Right lobe of liver (tissue), 4 donors: ENCODE results near the gene NRCAM.

Source experiments
- CTCF ChIP-seq, 4 donors: fragments of 200-600 bp in 3 of 4; fragments of 450-650 bp in 1 of 4; IDR thresholded peaks; one replicate each; pipeline versions ENCODE4 v1.5.1 to v1.8.0; 2016 to 2022; ENCODE audit warnings: antibody characterized with exemption in 4 of 4, mild to moderate bottlenecking in 2 of 4
- POLR2A ChIP-seq: fragments of 450-650 bp; IDR thresholded peaks from one replicate; pipeline ENCODE4 v1.6.1; 2017; ENCODE audit warnings: antibody characterized with exemption, mild to moderate bottlenecking
- donor health status: DM: no; HTN: no; CAD: no.
- donor health status: DM: no; HTN: no; CAD: no.
- donor health status: DM: no; HTN: yes; CAD: no.

DNA sequence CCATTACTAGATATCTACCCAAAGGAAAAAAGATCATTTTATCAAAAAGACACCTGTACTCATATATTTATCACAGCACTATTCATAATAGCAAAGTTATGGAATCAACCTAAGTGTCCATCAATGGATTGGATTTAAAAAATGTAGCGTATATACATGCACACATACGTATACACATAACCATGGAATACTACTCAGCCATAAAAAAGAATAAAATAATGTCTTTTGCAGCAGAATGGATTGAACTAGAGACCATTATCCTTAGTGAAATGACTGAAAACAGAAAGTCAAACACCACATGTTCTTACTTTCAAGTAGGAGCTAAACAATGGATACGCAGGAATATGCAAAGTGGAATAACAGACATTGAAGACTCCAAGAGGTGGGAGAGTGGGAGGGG, 168.4 kb downstream of the NRCAM start:
- TF ChIP-seq CTCF (IDR thresholded peaks at IDR 0.05) (no peak), POLR2A (no peak)
